K562 (cell line): Measurements from ENCODE around the gene UGT1A3. TPM values are rescaled to one million over a fixed set of nuclear protein-coding genes. Genes with fewer than 3 reads are reported as not detected.

ENCODE experiments used
- ATAC-seq: fragments of 200-7000 bp; cut with Tn5 transposase; 3 replicates; pipeline ENCODE4 v1.9.1; 2020; ENCODE audit warnings: moderate library complexity
- BruUV-seq: library from RNA; stranded (reverse); fragments of 400-500 nt; replicated peaks from 2 replicates; lab custom pipeline; 2021; lab: Mats Ljungman, UMichigan
- CTCF ChIA-PET: fragments of 300-600 bp; formaldehyde crosslinking; extraction: SDS; loops from one replicate; lab custom pipeline; 2021; ENCODE audit warnings: low intra/inter-chr PET ratio; lab: Yijun Ruan, JAX
- POLR2A ChIA-PET: fragments of 300-600, 350-650 bp; sonication (Branson Sonifier 250); formaldehyde crosslinking; extraction: SDS; loops from one replicate; lab custom pipeline; 2021; ENCODE audit warnings: antibody characterized with exemption, inconsistent platforms; lab: Yijun Ruan, JAX
- DNase-seq, 4 experiments: peaks; one replicate each; pipeline versions ENCODE4 v3.0.0 to v3.0.0-alpha.2; 2011 to 2018; ENCODE audit warnings: low spot score in 3 of 4, mixed read lengths in 3 of 4; ENCODE audit errors: extremely low read depth in 1 of 4
- FAIRE-seq: peaks from 2 replicates; lab custom pipeline; 2011; peaks lifted over from hg19 to GRCh38; lab: Jason Lieb, UNC
- H2AFZ ChIP-seq: 2 replicates; pipeline ENCODE4 v1.6.0; 2011; ENCODE audit warnings: low read depth, low read length, control low read depth, inconsistent platforms
- H3K27ac ChIP-seq: fragments of 200-600 bp; 3 replicates; pipeline ENCODE4 v1.8.0; 2011; ENCODE audit warnings: low read depth, mild to moderate bottlenecking, control low read depth, inconsistent platforms, low read length, moderate library complexity, mixed read lengths; ENCODE audit errors: extremely low read depth
- H3K27me3 ChIP-seq, 2 experiments: fragments of 300-600 bp in 1 of 2; 2 replicates in 1 of 2; 3 replicates in 1 of 2; pipeline versions ENCODE4 v1.6.0 to v1.8.0; 2011; ENCODE audit warnings: inconsistent platforms in 2 of 2, low read length in 2 of 2, mild to moderate bottlenecking in 1 of 2, mixed read lengths in 1 of 2, moderate library complexity in 1 of 2; ENCODE audit not compliant: control insufficient read depth in 2 of 2, insufficient read depth in 2 of 2
- H3K36me3 ChIP-seq: fragments of 300-600 bp; 3 replicates; pipeline ENCODE4 v1.8.0; 2011; ENCODE audit warnings: mild to moderate bottlenecking, low read length, inconsistent platforms; ENCODE audit not compliant: control insufficient read depth, insufficient read depth
- H3K4me1 ChIP-seq, 2 experiments: fragments of 200-600 bp in 1 of 2; replicated peaks in 1 of 2; 2 replicates in 1 of 2; 3 replicates in 1 of 2; pipeline versions ENCODE4 v1.5.1 to v1.8.0; 2011; ENCODE audit warnings: inconsistent platforms in 2 of 2, low read length in 2 of 2, mild to moderate bottlenecking in 1 of 2, mixed read lengths in 1 of 2, moderate library complexity in 1 of 2; ENCODE audit not compliant: control insufficient read depth in 2 of 2, insufficient read depth in 2 of 2
- H3K4me2 ChIP-seq: 2 replicates; pipeline ENCODE4 v1.6.1; 2011; ENCODE audit warnings: low read length, control low read depth, inconsistent platforms, mixed read lengths; ENCODE audit not compliant: insufficient read depth
- H3K4me3 ChIP-seq: fragments of 200-600 bp; sonication (generic), shearing (Covaris generic); 2 replicates; pipeline ENCODE4 v1.5.1; 2016; ENCODE audit warnings: control low read depth, inconsistent platforms
- H3K79me2 ChIP-seq: fragments of 200-600 bp; 3 replicates; pipeline ENCODE4 v1.8.0; 2011; ENCODE audit warnings: low read length, inconsistent platforms; ENCODE audit not compliant: control insufficient read depth, insufficient read depth
- H3K9ac ChIP-seq, 2 experiments: 2 replicates each; pipeline versions ENCODE4 v1.6.0 to v1.6.1; 2011; ENCODE audit warnings: low read depth in 2 of 2, low read length in 2 of 2, control low read depth in 1 of 2, inconsistent platforms in 1 of 2, mild to moderate bottlenecking in 1 of 2, mixed read lengths in 1 of 2; ENCODE audit not compliant: insufficient read depth in 1 of 2
- H3K9me1 ChIP-seq: one replicate; pipeline ENCODE4 v1.6.0; 2011; ENCODE audit warnings: inconsistent platforms, mild to moderate bottlenecking, low read length, moderate library complexity; ENCODE audit not compliant: control insufficient read depth, insufficient read depth
- H3K9me3 ChIP-seq: replicated peaks from 2 replicates; pipeline ENCODE4 v1.5.1; 2011; ENCODE audit warnings: low read depth, low read length, inconsistent platforms; ENCODE audit not compliant: control insufficient read depth, insufficient read depth
- H4K20me1 ChIP-seq: replicated peaks from 2 replicates; pipeline ENCODE4 v1.6.1; 2011; ENCODE audit warnings: low read length, inconsistent platforms, mixed read lengths; ENCODE audit not compliant: control insufficient read depth, insufficient read depth
- CREB3 ChIP-seq: fragments of 450-650 bp; conservative IDR thresholded peaks from 2 replicates; pipeline ENCODE4 v1.6.1; 2016; ENCODE audit warnings: missing genetic modification characterization, low read depth, mild to moderate bottlenecking, missing compliant biosample characterization, moderate library complexity
- JUND ChIP-seq, 2 experiments: IDR thresholded peaks; 2 replicates in 1 of 2; 3 replicates in 1 of 2; pipeline ENCODE4 v1.6.1; 2011; ENCODE audit warnings: borderline replicate concordance in 2 of 2, low read depth in 2 of 2, low read length in 2 of 2, improper control_type of control experiment in 1 of 2, missing biosample characterization in 1 of 2, missing genetic modification characterization in 1 of 2, missing genetic modification reagents in 1 of 2
- KDM1A ChIP-seq, 2 experiments: fragments of 450-650 bp; IDR thresholded peaks; 2 replicates each; pipeline ENCODE4 v1.6.1; 2016; ENCODE audit warnings: mild to moderate bottlenecking in 2 of 2
- KLF13 ChIP-seq: fragments of 450-650 bp; IDR thresholded peaks from 2 replicates; pipeline ENCODE4 v1.6.1; 2016; ENCODE audit warnings: missing genetic modification characterization, low read depth, mild to moderate bottlenecking, missing compliant biosample characterization, moderate library complexity, borderline replicate concordance
- MXD1 ChIP-seq: fragments of 250-450 bp; sonication (Bioruptor Pico); IDR thresholded peaks from 2 replicates; pipeline ENCODE4 v1.8.0; 2021; ENCODE audit warnings: borderline replicate concordance, mild to moderate bottlenecking, moderate library complexity; ENCODE audit not compliant: poor library complexity, severe bottlenecking
- MXI1 ChIP-seq: IDR thresholded peaks from 2 replicates; pipeline ENCODE4 v1.6.1; 2011; ENCODE audit warnings: low read depth, mild to moderate bottlenecking, improper control_type of control experiment, low read length
- PHF21A ChIP-seq: fragments of 450-650 bp; IDR thresholded peaks from 2 replicates; pipeline ENCODE4 v1.6.1; 2017; ENCODE audit warnings: low read depth, borderline replicate concordance
- RCOR1 ChIP-seq, 2 experiments: IDR thresholded peaks; 2 replicates each; pipeline ENCODE4 v1.6.1; 2012; ENCODE audit warnings: low read depth in 2 of 2, low read length in 2 of 2, borderline replicate concordance in 1 of 2, improper control_type of control experiment in 1 of 2
- TAF7 ChIP-seq: fragments of 450-650 bp; IDR thresholded peaks from 2 replicates; pipeline ENCODE4 v1.6.1; 2016; ENCODE audit warnings: missing genetic modification characterization, missing compliant biosample characterization
- TARDBP ChIP-seq: fragments of 450-650 bp; IDR thresholded peaks from 2 replicates; pipeline ENCODE4 v1.6.1; 2016
- ZC3H11A ChIP-seq: IDR thresholded peaks from 2 replicates; pipeline ENCODE4 v1.6.1; 2012; ENCODE audit warnings: low read depth, low read length, improper control_type of control experiment
- WGBS: fragments of 100-300 bp; shearing (Covaris generic); methylation state at CpG from one replicate; pipeline ENCODE4 v1.1.6; 2016; ENCODE audit warnings: low coverage, mixed read lengths; ENCODE audit not compliant: insufficient coverage; ENCODE audit errors: missing lambda C conversion rate; 5-methylcytosine and 5-hydroxymethylcytosine counted together
- in situ Hi-C: fragments of 300-500 bp; cut with MboI; formaldehyde crosslinking; loops from 4 replicates; pipeline ENCODE4 v1.15.0; 2018; ENCODE audit warnings: inconsistent platforms, mixed read lengths
- intact Hi-C: fragments of 100-400 bp; cut with micrococcal nuclease; formaldehyde crosslinking; loops from 2 replicates; pipeline ENCODE4 v1.14.2; 2022
- polyA plus RNA-seq, 8 experiments: library from polyadenylated mRNA; depleted of rRNA in 4 of 8; stranded (reverse) in 5 of 8; unstranded in 3 of 8; fragments of >200 nt; fragmentation: Nextera tagmentation in 2 of 8; fragmentation: Illumina TruSeq in 1 of 8; extraction: Ambion mirVana in 2 of 8; extraction: Trizol in 1 of 8; gene quantifications; 2 replicates each; pipeline versions ENCODE4 v1.2.1 to v1.2.3, GENCODE V29; 2011 to 2014; ENCODE audit warnings: inconsistent platforms in 1 of 8, missing spikeins in 1 of 8
- total RNA-seq, 7 experiments: library from RNA; depleted of rRNA in 6 of 7; stranded (reverse); fragments of >200 nt in 6 of 7; fragmentation: Illumina TruSeq in 2 of 7; extraction: Trizol in 2 of 7; gene quantifications; 2 replicates each; pipeline versions ENCODE4 v1.2.1 to v1.2.3, GENCODE V29; 2011 to 2021; ENCODE audit warnings: low replicate concordance in 1 of 7
- TF ChIP-seq, protein P1 (sequence below): sonication (generic); formaldehyde crosslinking; IDR thresholded peaks from 2 replicates; pipeline ENCODE4 v1.8.0; 2022; ENCODE audit warnings: missing genetic modification reagents, mild to moderate bottlenecking, borderline replicate concordance

Gene UGT1A3
- total and polyA plus RNA-seq, 9 of the 15 experiments (the other 6 are each of a cell fraction or from before 2014, with no cell fraction given) = not detected

GRCh38 chr2:233690444-233690843, 38.4 kb upstream of the UGT1A3 start (continued):
- TF ChIP-seq, protein P1, sequence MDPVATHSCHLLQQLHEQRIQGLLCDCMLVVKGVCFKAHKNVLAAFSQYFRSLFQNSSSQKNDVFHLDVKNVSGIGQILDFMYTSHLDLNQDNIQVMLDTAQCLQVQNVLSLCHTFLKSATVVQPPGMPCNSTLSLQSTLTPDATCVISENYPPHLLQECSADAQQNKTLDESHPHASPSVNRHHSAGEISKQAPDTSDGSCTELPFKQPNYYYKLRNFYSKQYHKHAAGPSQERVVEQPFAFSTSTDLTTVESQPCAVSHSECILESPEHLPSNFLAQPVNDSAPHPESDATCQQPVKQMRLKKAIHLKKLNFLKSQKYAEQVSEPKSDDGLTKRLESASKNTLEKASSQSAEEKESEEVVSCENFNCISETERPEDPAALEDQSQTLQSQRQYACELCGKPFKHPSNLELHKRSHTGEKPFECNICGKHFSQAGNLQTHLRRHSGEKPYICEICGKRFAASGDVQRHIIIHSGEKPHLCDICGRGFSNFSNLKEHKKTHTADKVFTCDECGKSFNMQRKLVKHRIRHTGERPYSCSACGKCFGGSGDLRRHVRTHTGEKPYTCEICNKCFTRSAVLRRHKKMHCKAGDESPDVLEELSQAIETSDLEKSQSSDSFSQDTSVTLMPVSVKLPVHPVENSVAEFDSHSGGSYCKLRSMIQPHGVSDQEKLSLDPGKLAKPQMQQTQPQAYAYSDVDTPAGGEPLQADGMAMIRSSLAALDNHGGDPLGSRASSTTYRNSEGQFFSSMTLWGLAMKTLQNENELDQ (CRISPR knock-in tag) = no peak
- TF ChIP-seq JUND (IDR thresholded peaks at IDR 0.05; ENCODE audit: borderline replicate concordance, low read depth, low read length) (no peak), JUND (tag; IDR thresholded peaks at IDR 0.05; ENCODE audit: borderline replicate concordance, low read depth, low read length) (no peak), ZC3H11A (no peak), TARDBP (no peak), PHF21A (no peak)

DNA sequence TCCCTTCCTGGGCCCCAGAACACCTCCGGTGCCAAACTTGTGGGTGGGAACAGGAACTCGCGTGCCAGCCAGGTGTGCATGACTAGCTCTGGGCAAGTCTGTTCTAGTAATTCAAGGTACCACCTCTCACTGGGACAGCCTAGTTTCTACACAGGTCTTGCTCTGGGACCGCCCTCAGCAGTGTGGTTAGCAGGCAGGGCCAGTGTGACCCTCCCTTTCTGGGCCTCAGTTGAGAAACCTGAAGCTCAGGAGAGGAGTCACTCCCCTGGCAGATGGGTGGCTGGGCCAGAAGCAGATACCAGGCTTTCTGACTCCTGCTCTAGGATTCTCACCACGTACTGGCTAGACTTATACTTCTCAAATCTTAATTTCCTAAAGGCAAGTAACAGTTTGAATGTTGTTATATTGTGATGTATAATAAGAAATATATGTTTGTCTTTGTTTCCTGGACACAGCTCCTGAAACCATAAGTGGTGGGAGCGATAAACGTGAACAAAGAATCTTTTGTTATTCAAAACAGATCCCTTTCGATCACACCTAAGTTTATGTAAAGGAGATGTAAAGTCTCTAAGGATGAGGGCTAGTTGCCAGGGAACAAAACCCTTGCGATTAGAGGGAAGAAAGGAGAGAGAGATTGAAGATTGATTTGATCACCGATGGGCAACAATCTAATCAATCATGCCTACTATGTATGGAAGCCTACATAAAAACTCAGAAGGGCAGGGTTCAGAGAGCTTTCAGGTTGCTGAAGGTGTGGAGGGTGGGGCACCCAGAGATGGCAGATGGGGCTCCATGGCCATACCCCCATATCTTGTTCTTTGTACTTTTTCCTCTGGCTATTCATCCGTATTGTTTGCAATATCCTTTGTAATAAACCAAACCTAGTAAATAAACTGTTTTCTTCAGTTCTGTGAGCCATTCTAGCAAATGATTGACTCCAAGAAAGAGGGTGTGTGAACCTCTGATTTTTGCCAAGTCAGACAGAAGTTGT, 37.1 kb upstream of the UGT1A3 start:
- Histone ChIP-seq H2AFZ (no peak overlapping the region), H4K20me1 (no peaks in the 10 kb centered on the region; the same call in 1 of the 2 replicates), H3K4me2 (no peak overlapping the region), H3K27ac (no peak overlapping the region), H3K9me3 (no peaks in the 10 kb centered on the region), H3K9ac (no peak overlapping the region), H3K79me2 (no peaks in the 10 kb centered on the region), H3K36me3 (no peaks in the 10 kb centered on the region), H3K4me1 (no peaks in the 10 kb centered on the region), H3K4me3 (no peak overlapping the region), H3K9me1 (no peaks in the 10 kb centered on the region), H3K27me3 (peaks cover 0 to 8% of the 10 kb centered on the region in 2 experiments; a peak in 3 of 5 replicates)
- intact Hi-C loops (no loop called here), in situ Hi-C loops (no loop called here)
- no TSS peak for BruUV-seq
- 27% methylated on average over 11 of the region's 11 CpGs for WGBS
- CTCF ChIA-PET = no interaction called here
- POLR2A ChIA-PET = interaction anchor here (0.7 to 1.8 kb wide), 2 partner anchors 12 to 19 kb away, joined by 3 to 5 read pairs; no protein-coding TSS in a partner anchor
- ATAC-seq = no peak
- no peak for DNase-seq
- FAIRE-seq = no peak
- TF ChIP-seq MXI1 (no peak), KDM1A (IDR thresholded peaks at IDR 0.05) (no peak), CREB3 (tag) (no peak), MXD1 (CRISPR knock-in tag) (no peak), RCOR1 (IDR thresholded peaks at IDR 0.05; ENCODE audit: borderline replicate concordance in 1 of 2, low read depth in 2 of 2, low read length in 2 of 2) (no peak), KLF13 (tag) (no peak), TAF7 (tag) (no peak)
